EL (cell line): ENCODE results near the gene COBL.

Experiments
- DNase-seq: peaks from one replicate; pipeline ENCODE4 v3.0.0-alpha.2; 2016

Gene COBL

DNA sequence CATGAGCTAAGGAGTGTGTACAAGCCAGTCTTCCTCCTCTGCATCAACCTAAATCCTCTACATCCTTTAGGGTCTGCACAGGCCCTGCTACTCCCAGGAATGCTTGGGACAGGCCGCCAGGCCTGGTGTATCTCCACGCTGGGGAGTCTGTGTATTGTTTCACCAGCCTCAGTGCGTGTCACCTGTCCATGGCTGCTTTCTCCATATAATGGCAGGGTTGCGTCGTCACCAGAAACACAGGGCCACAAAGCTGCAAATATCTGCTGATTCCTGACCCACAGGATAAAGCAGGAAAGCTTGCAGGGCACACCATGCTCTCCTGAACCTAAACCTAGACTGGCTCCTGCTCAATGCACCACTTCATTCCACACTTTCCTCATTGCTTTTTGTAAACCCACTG is 45.6 kb downstream of the COBL start:
- DNase-seq, result no peak

DNA sequence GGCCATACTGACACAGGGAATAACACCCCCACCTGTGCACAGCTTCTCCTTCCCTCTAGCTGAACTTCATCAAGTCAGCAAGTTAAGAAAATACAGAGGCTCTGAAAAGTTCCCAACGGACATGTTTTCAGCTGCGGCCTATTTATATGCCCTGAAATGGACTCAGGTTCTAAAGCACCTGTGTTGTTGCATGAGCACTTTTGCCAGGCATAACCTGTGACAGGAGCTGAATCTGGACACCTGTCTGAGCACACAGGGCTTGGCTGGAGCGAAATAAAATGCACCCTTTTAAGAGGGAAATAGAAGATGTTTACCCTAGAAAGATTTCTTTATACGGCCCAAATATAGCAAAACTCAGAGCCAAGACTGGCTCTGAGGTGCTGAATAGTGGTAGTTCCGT is 46.7 kb downstream of the COBL start:
- DNase-seq, result no peak

DNA sequence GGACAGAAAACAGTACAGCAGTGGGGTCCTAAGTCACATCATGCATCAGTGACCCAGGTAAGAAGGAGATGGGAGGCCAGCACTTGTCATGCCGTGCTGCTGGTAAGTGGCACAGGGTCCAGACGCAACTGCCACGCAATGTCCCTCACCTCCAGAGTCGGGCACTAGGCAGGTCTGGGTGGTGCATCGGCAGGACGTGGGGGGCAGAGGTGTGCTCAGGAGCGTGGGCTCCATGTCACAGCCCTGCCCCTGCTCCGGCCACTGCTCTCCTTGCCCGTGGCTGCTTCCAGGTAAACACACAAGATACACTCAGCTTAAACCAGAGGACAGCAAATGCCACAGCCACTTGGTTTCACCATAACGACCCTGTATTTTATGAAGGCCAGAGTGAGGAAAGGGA is 47.3 kb downstream of the COBL start:
- no peak for DNase-seq

DNA sequence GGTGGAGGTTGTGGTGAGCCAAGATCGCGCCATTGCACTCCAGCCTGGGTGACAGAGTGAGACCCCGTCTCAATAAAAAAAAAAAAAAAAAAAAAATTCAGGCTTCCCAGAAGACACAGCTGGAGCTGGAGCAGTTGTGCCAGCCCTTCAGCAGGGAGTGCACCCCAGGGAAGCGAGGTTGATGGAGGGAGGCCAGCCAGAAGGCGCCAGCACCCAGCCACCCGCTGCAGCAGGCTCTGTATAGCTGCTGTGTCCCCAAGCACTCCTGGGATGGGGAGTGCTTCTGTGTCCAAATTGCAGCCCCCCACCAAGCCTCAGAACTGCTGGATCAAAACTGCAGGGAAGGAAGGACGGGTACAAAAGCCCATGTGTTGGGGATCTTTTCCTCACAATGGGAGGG is 47.8 kb downstream of the COBL start:
- no peak for DNase-seq

DNA sequence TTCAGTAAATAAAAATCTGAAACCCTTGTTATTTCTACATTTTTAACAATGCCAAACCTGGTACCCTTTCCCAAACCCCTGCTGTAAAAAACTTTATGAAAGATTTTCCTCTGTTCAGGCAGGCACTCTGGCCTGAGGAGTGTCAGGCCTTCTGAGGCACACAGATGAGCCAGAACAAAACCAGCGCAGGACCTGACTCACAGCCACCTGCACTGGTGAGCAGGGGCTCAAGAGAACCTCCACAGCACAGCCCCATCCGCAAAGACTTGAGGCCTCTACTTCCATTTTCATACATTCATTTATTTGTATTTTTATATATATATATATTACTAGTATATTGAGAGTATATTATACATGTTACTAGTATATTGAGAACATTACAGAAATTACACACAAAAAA is 49.4 kb downstream of the COBL start:
- no peak for DNase-seq

DNA sequence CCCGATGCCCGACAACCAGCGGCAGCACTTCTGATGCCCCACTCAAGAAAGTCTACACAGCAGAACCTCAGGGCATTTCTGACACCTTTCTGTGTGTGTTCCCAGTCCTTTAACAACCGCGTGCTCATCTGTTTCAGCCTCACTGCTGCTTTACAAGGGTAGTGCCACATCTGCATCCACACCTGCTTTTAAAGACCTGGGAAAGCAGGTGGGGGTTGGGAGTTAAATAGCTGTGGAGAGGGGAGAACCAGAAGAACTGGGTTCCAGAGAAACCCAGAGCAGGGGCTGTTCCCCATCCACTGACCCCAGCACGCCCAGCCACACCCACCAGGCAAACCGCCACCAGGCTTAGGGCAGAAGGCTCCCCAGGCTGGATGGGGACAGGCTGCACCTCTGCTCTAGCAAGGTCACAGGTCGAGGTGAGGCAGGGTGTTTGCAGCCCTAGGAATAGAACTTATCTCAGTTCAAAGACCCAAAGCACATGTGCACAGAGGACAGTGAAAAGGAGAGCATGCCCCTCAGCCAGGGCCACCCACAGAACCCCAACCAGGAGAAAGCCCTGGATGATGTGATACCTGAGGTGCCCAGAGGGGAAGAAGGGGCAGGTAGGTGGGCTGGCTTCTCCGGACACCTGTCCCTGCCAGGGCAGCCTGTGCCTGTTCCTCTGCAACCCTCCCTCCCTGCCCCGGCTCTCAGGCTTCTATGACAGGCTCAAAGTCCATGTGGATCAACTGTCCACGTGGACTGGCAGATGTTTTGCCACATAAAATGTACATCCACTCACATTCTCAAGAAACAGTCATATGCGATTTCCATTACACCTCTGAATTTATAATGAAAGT is 51.3 kb downstream of the COBL start:
- DNase-seq, result no peak

DNA sequence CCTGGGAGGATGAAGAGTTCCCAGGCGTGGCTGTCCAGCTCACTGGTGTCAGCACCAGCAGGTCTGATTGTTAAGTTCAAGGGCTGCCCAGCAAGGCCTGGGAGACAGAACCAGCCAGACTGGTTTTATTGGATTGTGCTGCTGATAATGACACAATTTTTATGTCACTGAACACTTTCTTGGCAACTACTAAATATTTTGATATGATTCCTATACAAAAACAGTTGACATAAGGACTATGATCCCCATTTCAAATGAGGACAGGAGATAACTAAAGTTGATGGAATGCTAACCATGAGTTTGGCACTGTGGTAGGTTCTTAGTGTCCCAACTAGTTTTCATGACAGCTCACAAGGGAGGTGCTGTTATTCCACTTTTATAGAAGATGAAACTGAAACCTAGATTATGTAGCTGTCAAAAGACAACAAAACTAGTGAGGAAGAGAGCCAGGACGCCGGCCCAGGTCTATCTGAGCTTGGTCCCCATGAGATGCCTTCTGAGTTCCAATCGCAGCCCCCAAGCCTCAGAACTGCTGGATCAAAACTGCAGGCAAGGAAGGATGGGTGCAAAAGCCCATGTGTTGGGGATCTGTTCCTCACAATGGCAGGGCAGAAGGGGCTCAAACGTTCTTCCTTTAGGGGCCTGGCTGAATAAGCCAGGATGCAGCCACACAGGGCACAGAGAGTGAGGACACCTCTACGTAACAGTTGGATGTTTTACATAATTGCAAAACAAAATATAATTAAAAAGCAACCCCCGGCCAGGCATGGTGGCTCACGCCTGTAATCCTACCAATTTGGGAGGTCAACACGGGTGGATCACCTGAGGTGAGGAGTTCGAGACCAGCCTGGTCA is 52.8 kb downstream of the COBL start:
- DNase-seq, result no peak

DNA sequence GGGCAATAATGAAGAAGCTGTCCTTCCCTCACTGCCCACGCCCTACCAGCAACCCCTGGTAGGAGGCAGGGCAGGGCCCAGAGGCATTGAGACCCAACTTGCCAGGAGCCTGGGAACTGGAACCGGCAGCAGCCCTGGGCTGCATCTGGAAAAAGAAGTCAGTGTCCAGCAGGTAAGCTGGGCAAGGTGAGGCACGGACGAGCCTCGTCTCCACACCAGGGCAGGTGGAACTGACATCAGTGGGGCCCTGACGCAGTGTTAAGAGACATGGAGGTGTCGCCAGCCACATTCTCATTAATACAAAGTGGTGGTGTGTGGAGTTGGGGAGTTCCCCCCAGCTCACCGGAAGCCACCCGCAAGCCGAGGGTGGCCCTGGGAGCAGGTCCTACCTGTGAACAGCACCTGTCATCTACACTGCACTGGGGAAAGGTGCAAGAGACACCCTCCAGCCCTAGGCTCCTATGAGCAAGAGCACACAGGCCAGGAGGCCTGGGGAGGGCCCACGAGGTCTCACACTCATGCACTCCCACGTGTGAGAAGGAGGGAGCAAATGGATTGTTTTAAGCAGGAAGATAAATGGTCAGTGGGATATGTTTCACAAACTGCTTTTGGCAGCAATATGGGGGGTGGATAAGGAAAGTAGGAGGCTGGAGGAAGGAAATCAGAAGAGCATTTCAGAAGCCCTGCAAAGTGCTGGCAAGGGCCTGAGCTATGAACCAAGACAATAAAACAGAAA is 53.6 kb downstream of the COBL start:
- no peak for DNase-seq

DNA sequence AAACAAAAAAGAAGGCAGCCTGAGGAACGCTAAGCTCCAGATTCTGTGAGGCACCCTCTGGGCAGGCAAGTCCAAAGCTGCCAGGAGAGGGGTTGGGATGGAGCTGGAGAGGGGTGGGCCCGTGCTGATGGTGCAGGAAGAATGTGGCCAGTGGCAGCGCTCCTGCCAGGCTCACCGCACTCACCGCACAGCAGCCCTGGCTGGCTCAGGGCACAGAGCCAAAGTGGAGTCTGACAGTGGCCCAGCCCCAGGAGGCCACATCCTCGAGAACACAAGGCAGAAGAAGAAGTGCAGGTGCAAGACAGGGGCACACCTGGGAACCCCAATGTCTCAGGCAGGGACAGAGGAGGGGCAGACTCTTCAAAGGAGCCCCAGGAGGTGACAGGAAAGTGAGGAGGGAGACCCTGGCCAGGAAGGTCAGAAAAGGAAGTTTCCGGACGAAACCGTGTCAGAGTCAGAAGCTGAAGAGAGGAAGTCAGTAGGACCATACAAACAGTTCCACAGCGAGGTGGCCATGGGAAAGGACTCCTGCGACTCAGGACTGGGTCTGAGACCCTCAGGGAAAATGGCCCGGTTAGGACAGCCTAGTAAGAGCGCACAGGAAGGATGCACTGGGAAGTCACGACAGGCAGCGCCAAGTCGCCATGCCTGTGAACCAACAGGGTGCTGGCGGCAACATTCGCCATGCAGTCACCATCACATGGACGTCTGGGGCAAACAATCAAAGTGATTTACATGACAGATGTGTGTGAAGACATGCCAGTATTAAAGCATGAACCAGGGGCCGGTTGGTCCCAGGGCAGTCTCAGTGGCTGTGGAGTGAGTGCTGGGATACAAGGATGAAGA is 54.4 kb downstream of the COBL start:
- no peak for DNase-seq

DNA sequence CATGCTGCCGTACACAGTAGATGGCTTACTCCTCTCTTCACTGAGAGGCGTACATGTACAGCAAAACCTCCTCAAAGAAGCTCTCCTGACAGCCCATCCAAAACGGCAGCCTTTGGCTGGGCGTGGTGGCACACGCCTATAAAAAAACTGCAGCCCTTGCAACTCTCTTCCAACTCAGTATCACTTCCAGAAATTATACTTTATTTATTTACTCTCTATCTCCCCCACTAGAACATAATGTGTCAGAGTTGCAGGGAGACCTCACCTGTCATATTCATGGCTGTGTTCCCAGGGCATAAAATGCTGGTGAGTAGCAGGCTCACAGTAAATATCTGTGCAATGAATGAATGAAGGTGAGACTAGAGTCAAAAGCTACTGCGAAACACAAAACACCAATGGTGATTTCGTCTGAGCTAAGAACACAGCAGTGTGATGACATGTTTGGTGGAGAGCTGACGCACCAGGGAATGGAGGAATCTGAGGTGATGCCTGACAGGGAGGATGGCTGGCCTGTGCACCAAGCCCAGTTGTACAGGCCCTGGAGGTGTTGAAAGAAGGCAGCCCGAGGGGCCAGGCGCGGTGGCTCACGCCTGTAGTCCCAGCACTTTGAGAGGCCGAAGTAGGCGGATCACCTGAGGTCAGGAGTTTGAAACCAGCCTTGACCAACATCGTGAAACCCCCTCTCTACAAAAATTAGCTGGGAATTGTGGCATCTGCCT is 55.3 kb downstream of the COBL start:
- no peak for DNase-seq

DNA sequence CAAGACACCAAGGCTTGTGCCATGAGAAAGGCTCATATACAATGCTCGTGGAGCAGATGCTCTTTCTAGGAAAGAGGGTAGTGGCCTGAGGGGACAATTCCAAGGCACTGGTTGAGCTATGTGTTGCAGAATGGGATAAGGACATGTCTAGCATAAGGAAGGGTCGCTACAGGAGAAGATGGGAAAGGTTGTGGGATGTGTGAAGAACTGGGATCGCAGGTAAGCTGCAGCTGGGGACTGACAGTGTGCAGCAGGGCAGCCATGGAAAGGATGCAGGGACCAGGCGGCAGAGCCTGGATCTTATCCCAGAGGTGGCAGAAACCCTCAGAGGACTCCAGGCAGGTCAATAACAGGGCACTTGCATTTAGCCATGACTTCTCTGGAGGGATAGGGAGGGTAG is 56.1 kb downstream of the COBL start:
- no peak for DNase-seq

DNA sequence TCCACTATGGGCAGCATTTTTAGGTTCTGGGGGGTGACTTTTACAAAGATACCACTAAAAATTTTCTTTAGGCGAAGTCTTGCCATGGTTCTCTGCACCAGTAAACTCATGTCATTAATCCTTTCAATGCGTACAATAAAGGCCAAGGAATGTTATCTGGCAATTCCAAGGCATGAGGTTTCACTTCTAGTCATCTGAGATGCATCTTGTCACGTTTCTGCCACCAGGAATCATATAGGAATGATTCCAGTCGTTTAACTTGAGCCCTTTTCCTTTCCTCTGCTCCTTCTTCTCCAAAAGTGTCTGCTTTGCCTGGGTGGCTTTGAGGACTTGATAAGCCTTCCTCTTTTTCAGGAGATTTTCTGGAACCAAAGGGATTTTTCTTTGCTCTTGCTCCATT is 56.8 kb downstream of the COBL start:
- no peak for DNase-seq

DNA sequence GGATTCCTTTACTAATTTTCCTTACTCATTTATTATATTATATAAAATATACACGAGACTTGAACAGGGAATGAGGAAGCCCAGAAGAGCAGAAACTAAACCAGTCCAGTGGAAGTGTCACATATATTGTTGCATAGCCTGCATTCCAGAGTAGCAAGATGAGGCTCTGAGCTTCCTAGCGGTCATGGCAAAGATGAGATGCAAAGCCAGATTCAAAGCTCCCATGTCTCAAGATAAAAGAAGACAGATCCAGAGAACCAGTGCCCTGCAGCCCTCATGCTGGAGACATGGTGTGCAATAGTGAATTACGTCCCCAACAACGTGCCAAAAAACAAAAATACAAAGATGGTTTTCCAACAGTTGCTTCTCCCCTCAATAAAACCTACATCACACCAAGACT is 59.7 kb downstream of the COBL start:
- no peak for DNase-seq

DNA sequence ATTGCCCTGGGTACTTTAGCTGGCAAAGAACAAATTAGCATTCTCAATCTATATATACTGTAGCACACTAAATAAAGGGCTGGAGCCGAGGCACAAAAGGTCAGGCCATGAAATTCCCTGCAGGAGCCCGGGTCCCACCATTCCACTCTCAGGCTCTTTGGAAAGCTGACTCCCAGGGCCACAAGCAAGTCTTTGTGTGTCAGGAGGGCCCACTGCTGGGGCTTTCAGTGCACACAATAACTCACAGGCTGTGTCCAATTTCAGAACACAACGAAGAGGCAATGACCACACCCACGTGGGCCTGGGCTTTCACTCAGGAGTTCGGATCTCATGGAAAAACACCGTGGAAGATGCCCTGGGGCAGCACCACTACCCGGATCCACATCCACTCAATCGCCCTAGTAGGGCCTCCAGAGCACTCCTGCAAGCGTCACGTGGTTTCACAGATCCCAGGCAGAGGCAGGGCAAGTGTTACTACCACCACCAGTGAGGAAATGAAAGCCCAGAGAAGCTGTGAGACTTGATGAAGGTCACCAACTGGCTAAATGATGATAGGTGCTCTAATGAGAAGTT is 60.3 kb downstream of the COBL start:
- DNase-seq, result no peak

DNA sequence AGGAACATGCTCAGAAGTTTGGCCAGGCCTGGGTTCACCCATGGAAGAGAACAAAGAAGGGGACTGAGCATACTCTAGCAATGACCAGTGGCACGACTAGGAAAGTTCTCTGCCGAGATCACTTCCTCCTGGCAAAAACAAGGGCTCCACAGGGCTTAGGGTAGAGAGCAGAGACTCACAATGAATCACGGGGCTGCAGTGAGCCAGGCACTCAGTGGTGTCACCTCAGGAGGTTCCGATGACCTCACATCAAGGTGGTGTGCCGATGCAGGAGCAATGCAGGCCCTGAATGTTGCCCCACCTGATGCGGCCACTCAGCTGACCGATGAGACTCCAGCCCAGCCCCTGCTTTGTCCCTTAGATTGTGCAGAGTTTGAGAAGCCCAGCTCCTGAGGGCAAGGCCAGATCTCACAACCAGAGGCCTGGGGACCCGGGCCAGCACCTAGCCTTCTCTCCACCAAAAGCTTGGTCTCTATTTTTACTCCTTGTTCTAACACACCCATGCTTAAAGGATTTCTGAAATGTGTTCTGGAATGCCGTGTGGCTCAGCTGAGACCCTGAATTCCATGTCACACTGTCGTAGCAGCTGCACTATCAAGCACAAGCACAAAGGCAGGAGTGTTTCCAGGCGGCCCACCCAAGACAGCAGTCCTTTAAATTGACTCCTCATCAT is 60.9 kb downstream of the COBL start:
- no peak for DNase-seq

DNA sequence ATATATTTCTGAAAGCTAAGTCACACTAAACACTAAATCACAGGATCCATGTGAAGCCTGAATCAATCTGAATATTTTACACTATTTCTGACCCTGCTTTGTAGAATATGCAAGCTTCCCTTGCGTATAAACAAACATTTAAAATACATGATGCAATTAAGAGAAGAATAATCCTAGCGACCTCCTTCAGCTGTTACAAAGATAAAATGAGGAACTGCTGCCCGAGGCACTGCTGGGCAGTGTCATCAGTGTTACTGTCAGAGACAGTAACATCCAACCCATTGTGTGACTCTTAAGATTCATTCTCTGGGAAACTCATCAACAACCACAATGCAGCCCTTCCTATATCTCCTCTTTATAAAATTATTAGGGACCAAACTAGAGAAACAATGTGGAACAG is 61.6 kb downstream of the COBL start:
- DNase-seq, result no peak

DNA sequence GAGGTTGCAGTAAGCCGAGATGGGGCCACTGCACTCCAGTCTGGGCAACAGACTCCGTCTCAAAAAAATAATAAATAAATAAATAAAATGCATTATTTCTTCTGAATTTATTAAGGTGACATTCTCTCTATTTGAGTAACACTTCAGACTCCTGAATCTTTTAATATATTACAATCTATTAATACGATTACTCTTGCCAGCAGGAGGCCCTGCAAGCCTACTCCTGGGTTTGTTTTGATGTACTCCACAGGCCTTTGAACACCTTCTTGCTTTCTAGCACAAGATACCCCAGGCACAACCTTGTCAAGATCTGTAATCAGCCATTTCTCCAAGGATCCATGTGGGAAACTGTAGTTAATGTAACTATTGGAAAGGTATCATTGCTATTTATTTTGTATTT is 63.5 kb downstream of the COBL start:
- DNase-seq, result no peak

DNA sequence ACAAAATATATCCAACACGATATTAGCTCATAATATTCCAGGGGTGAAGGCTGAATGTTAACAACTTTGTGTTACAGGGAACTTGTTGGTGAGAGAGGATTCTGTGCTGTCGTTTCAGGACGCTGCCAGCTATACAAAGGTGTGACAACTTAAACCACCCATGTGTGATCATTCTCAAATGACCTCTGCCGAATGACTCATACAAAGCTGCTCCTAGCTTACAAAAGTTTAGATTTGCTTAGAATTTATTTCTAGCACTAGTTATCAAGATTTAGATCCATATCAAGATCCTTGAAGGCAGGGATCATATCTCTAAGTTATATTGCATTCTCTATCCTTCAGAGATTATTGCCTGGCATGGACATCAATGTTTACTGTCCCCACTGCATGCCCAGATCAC is 65.3 kb downstream of the COBL start:
- no peak for DNase-seq

DNA sequence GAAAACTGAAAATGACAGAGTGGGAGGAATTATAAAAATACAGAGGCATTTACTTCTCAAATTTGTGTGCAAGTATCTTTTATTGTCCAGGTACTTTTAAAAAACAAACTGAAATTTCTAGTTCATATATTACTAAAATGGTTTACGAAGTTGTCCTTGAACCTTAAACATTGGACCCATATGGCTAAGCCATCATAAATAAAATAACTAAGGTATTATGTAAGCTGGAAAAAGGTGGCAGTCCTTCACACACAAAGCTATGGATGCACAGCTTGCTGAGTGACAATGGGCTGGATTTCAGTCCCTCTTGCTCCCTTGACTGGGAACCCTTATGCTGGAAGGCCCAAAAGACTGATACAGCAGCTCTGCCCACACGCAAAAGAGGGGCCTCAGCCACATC is 66.1 kb downstream of the COBL start:
- DNase-seq, result no peak

DNA sequence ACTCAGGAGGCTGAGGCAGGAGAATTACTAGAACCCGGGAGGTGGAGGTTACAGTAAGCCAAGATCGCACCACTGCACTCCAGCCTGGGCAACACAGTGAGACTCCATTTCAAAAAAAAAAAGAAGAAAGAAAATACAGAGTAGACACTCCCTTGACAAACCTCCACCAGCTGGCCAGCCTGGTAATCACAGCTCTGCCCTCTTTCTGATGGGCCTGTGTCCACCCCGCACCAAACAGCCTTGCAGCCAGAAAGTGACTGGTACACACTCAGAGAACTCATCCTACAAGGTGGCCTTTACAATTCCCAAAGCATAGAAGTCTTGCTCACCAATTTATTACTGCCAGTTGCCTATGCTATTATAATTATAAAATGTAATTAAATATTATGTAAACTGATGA is 66.6 kb downstream of the COBL start:
- no peak for DNase-seq
